Loucy (cell line): ENCODE data around the gene CNTNAP2.

Experiments used
- H2AFZ ChIP-seq: fragments of 200-600 bp; sonication (generic); 2 replicates; pipeline ENCODE4 v1.6.0; 2016; ENCODE audit warnings: antibody characterized with exemption, mild to moderate bottlenecking, low read length, moderate library complexity
- H3F3A ChIP-seq: fragments of 200-600 bp; 2 replicates; pipeline ENCODE4 v1.6.0; 2016; ENCODE audit warnings: antibody characterized with exemption, low read depth, mild to moderate bottlenecking
- H3K27me3 ChIP-seq: fragments of 200-600 bp; sonication (generic); 2 replicates; pipeline ENCODE4 v1.6.1; 2014; ENCODE audit warnings: low read length, mild to moderate bottlenecking; ENCODE audit not compliant: insufficient read depth, poor library complexity, severe bottlenecking
- H3K36me3 ChIP-seq: fragments of 200-600 bp; sonication (generic); 2 replicates; pipeline ENCODE4 v1.6.1; 2016; ENCODE audit warnings: low read length; ENCODE audit not compliant: insufficient read depth
- H3K4me1 ChIP-seq: fragments of 200-600 bp; sonication (generic); 2 replicates; pipeline ENCODE4 v1.5.1; 2014; ENCODE audit warnings: low read length, mild to moderate bottlenecking; ENCODE audit not compliant: insufficient read depth, poor library complexity, severe bottlenecking
- H3K4me2 ChIP-seq: fragments of 200-600 bp; sonication (generic); 2 replicates; pipeline ENCODE4 v1.6.0; 2014; ENCODE audit warnings: antibody characterized with exemption, low read length, low read depth, mild to moderate bottlenecking; ENCODE audit not compliant: poor library complexity, severe bottlenecking
- H3K4me3 ChIP-seq: fragments of 200-600 bp; sonication (generic); 2 replicates; pipeline ENCODE4 v1.5.1; 2014; ENCODE audit warnings: low read length, mild to moderate bottlenecking, mixed read lengths; ENCODE audit not compliant: poor library complexity, severe bottlenecking
- H3K79me2 ChIP-seq: fragments of 200-600 bp; sonication (generic); 2 replicates; pipeline ENCODE4 v1.6.1; 2014; ENCODE audit warnings: low read length; ENCODE audit not compliant: insufficient read depth
- H3K9ac ChIP-seq: fragments of 200-600 bp; sonication (generic); 2 replicates; pipeline ENCODE4 v1.6.0; 2014; ENCODE audit warnings: mild to moderate bottlenecking, low read depth, low read length, moderate library complexity; ENCODE audit not compliant: poor library complexity, severe bottlenecking
- H3K9me2 ChIP-seq: fragments of 200-600 bp; sonication (generic); replicated peaks from 2 replicates; pipeline ENCODE4 v1.6.1; 2016; ENCODE audit warnings: low read depth, low read length, mixed read lengths
- H3K9me3 ChIP-seq: fragments of 200-600 bp; sonication (generic); 2 replicates; pipeline ENCODE4 v1.6.1; 2014; ENCODE audit warnings: mild to moderate bottlenecking, antibody characterized with exemption, low read length, low read depth; ENCODE audit not compliant: insufficient read depth
- H4K20me1 ChIP-seq: fragments of 200-600 bp; sonication (generic); 2 replicates; pipeline ENCODE4 v1.6.0; 2014; ENCODE audit warnings: antibody characterized with exemption, low read length, mild to moderate bottlenecking; ENCODE audit not compliant: insufficient read depth, poor library complexity, severe bottlenecking
- EZH2phosphoT487 ChIP-seq: fragments of 200-600 bp; IDR thresholded peaks from 2 replicates; pipeline ENCODE4 v1.6.1; 2018; ENCODE audit warnings: antibody characterized with exemption, mild to moderate bottlenecking, moderate library complexity, borderline replicate concordance
- TF ChIP-seq, protein P1 (sequence below): fragments of 200-600 bp; sonication (generic); conservative IDR thresholded peaks from 2 replicates; pipeline ENCODE4 v1.5.1; 2014; ENCODE audit warnings: mild to moderate bottlenecking, antibody characterized with exemption, low read length

CNTNAP2 gene

DNA sequence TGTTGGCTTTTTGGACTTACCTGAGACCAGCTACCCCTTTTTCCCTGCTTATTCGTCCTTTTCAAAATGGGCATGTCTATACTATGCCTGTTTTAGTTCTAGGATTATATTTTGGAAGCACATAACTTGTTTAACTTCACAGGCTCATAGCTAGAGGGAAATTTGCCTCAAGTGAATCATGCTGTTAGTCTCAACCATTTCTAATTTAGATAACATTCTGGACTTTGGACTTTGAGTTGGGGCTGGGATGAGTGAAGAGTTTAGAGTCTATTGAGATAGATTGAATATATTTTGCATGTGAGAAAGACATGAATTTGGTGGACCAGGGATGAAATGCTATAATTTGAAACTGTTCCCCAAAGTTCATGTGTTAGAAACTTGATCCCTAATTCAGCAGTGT, 1919.3 kb downstream of the CNTNAP2 start:
- H3K9ac ChIP-seq: no peak overlapping the region
- H3F3A ChIP-seq: no peaks in the 10 kb centered on the region
- no peaks in the 10 kb centered on the region for H3K36me3 ChIP-seq
- H3K4me2 ChIP-seq: no peak overlapping the region
- no peak overlapping the region for H3K4me3 ChIP-seq
- no peaks in the 10 kb centered on the region for H3K27me3 ChIP-seq
- H3K9me3 ChIP-seq: peaks cover 1% of the 10 kb centered on the region; the same call in 1 of the 2 replicates
- no peaks in the 10 kb centered on the region for H3K79me2 ChIP-seq
- no peaks in the 10 kb centered on the region for H4K20me1 ChIP-seq
- H3K4me1 ChIP-seq: no peaks in the 10 kb centered on the region
- TF ChIP-seq, protein P1, sequence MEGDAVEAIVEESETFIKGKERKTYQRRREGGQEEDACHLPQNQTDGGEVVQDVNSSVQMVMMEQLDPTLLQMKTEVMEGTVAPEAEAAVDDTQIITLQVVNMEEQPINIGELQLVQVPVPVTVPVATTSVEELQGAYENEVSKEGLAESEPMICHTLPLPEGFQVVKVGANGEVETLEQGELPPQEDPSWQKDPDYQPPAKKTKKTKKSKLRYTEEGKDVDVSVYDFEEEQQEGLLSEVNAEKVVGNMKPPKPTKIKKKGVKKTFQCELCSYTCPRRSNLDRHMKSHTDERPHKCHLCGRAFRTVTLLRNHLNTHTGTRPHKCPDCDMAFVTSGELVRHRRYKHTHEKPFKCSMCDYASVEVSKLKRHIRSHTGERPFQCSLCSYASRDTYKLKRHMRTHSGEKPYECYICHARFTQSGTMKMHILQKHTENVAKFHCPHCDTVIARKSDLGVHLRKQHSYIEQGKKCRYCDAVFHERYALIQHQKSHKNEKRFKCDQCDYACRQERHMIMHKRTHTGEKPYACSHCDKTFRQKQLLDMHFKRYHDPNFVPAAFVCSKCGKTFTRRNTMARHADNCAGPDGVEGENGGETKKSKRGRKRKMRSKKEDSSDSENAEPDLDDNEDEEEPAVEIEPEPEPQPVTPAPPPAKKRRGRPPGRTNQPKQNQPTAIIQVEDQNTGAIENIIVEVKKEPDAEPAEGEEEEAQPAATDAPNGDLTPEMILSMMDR: no peak
- no peak for TF ChIP-seq EZH2phosphoT487
- H3K9me2 ChIP-seq: no peaks in the 10 kb centered on the region
- H2AFZ ChIP-seq: no peak overlapping the region

- no peak overlapping the region for H3K4me3 ChIP-seq
- no peaks in the 10 kb centered on the region for H3K4me1 ChIP-seq
- H3K9me3 ChIP-seq: no peaks in the 10 kb centered on the region; the same call in 1 of the 2 replicates
- H3K36me3 ChIP-seq: no peaks in the 10 kb centered on the region
- no peak overlapping the region for H3K9ac ChIP-seq
- H4K20me1 ChIP-seq: no peaks in the 10 kb centered on the region
- H2AFZ ChIP-seq: no peak overlapping the region
- no peak for TF ChIP-seq EZH2phosphoT487
- TF ChIP-seq, protein P1: no peak
- no peak overlapping the region for H3K4me2 ChIP-seq
- no peaks in the 10 kb centered on the region for H3K9me2 ChIP-seq
- H3K27me3 ChIP-seq: no peaks in the 10 kb centered on the region
- no peaks in the 10 kb centered on the region for H3K79me2 ChIP-seq
- H3F3A ChIP-seq: no peaks in the 10 kb centered on the region
Observed at GRCh38 chr7:148037044-148037443, 1920.4 kb downstream of the CNTNAP2 start.

DNA sequence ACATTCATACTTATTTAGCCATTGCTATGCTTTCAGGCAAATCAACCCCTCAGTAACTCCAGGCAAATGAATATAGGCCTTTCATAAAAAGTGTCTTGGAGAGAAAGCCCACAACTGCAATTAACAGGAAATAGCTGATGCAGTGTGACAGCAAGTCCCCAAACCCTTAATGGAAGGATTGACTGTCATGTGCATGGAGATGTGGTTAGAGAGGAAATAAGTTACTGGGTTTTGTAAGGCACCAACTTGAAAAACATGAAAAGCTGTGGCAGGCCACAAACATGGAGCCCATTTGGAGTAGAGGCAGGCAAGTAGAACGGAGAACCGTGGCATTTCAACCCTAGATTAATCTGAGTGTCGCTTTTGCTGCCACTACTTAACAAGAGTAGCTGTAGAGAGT, 1924.6 kb downstream of the CNTNAP2 start:
- no peak for TF ChIP-seq EZH2phosphoT487
- TF ChIP-seq, protein P1: no peak
- no peaks in the 10 kb centered on the region for H3F3A ChIP-seq
- H3K9me2 ChIP-seq: no peaks in the 10 kb centered on the region
- no peak overlapping the region for H3K4me3 ChIP-seq
- no peak overlapping the region for H3K9ac ChIP-seq
- H4K20me1 ChIP-seq: no peaks in the 10 kb centered on the region
- H3K4me1 ChIP-seq: no peaks in the 10 kb centered on the region
- H3K27me3 ChIP-seq: no peaks in the 10 kb centered on the region
- H3K79me2 ChIP-seq: no peaks in the 10 kb centered on the region
- no peak overlapping the region for H2AFZ ChIP-seq
- H3K9me3 ChIP-seq: peaks cover 3% of the 10 kb centered on the region; the same call in 1 of the 2 replicates
- H3K36me3 ChIP-seq: no peaks in the 10 kb centered on the region
- H3K4me2 ChIP-seq: no peak overlapping the region
